ENCODE measurements around the gene TSSK3. TPM values are rescaled to one million over a fixed set of nuclear protein-coding genes. Genes with fewer than 3 reads are reported as not detected.

Gene TSSK3
- total RNA-seq, 1 experiment from 2014 or later: 1.6 TPM

- TF ChIP-seq CTCF (conservative IDR thresholded peaks at IDR 0.05): peak; percentile 18; the same call in 2 of the 3 replicates
- DNase-seq: no peak
Observed at GRCh38 chr1:32372149-32372756, 9.9 kb downstream of the TSSK3 start.

More at GRCh38 chr1:32372149-32372756, 9.9 kb downstream of the TSSK3 start:
- no peak overlapping the region for H2BK5ac ChIP-seq (ENCODE audit: insufficient read length, low read length)
- H3K9me3 Mint-ChIP-seq: no peaks in the 10 kb centered on the region
- no peak overlapping the region for H2BK15ac ChIP-seq (ENCODE audit: low read depth, low read length)
- no peak overlapping the region for H2BK20ac ChIP-seq (ENCODE audit: low read depth, low read length, poor library complexity, severe bottlenecking)
- H3K9ac ChIP-seq (ENCODE audit: extremely low read depth, insufficient read length, low read length): no peak overlapping the region
- no peak overlapping the region for H4K5ac ChIP-seq (ENCODE audit: insufficient read length, low read depth, low read length)
- H2BK120ac ChIP-seq (ENCODE audit: low read depth, low read length, poor library complexity, severe bottlenecking): no peak overlapping the region
- no peaks in the 10 kb centered on the region for H3K79me1 ChIP-seq (ENCODE audit: insufficient read depth, low read depth, low read length, poor library complexity, severe bottlenecking)
- no CpG with 5 or more reads among the region's 5 CpGs for WGBS (ENCODE audit: extremely low coverage, insufficient read length, low lambda C conversion rate)
- no peak overlapping the region for H2BK12ac ChIP-seq (ENCODE audit: insufficient read length, low read depth, low read length)
- H3K23me2 ChIP-seq (ENCODE audit: insufficient read length, low read depth, low read length, poor library complexity, severe bottlenecking): no peaks in the 10 kb centered on the region
- H3K4me1 Mint-ChIP-seq: no peaks in the 10 kb centered on the region
- no peak overlapping the region for H3K14ac ChIP-seq (ENCODE audit: insufficient read depth, low read length)
- H3T11ph ChIP-seq (ENCODE audit: low read length): no peak overlapping the region
- no peaks in the 10 kb centered on the region for H3K79me2 ChIP-seq (ENCODE audit: insufficient read depth, low read length)
- H2AFZ ChIP-seq (ENCODE audit: low read length): no peak overlapping the region
- H3K27me3 ChIP-seq (ENCODE audit: insufficient read depth, low read length): no peaks in the 10 kb centered on the region
- H3K4me1 ChIP-seq (ENCODE audit: insufficient read depth, low read length): no peaks in the 10 kb centered on the region
- H4K8ac ChIP-seq (replicated peaks; ENCODE audit: insufficient read length, low read depth, low read length): no peak overlapping the region
- H2AK5ac ChIP-seq (ENCODE audit: insufficient read length, low read length): no peak overlapping the region
- no peaks in the 10 kb centered on the region for H4K20me1 ChIP-seq (ENCODE audit: control insufficient read depth, insufficient read depth, insufficient read length)
- H3K18ac ChIP-seq (ENCODE audit: insufficient read length, low read depth, low read length): no peak overlapping the region
- H3K9me3 ChIP-seq (ENCODE audit: control insufficient read depth, low read depth, low read length): no peaks in the 10 kb centered on the region
- no peak overlapping the region for H3K4me3 Mint-ChIP-seq
- no peak overlapping the region for H4K91ac ChIP-seq (ENCODE audit: insufficient read length, low read depth, low read length)
- no peaks in the 10 kb centered on the region for H3K27me3 Mint-ChIP-seq (ENCODE audit: low read depth)
- peaks cover 17 to 77% (median 71%) of the 10 kb centered on the region in 3 experiments; a peak in 6 of 7 replicates for H3K36me3 Mint-ChIP-seq (ENCODE audit: insufficient read depth in 1 of 3, low read depth in 3 of 3)
- no peak overlapping the region for H3K4ac ChIP-seq (ENCODE audit: low read depth, low read length)
- no peak overlapping the region for H3K23ac ChIP-seq (ENCODE audit: insufficient read length, low read depth, low read length)
- H3K56ac ChIP-seq (ENCODE audit: insufficient read length, low read depth, low read length): no peak overlapping the region
- H3K27ac Mint-ChIP-seq: no peak overlapping the region
- H3K4me2 ChIP-seq (ENCODE audit: insufficient read depth, insufficient read length, low read length): no peak overlapping the region
- H3K27ac ChIP-seq (ENCODE audit: insufficient read length, low read depth, low read length): no peak overlapping the region

All from H9 (cell line).